GM19025 (cell line): ENCODE data around the gene ZBTB39.
"Not testable (repeated sequence)": the region's sequence is repeated elsewhere in the genome, so short reads cannot be mapped to it uniquely, and the experiment has no call there.

ENCODE experiments used
- ATAC-seq: cut with Tn5 transposase; IDR thresholded peaks from one replicate; pipeline ENCODE4 v1.9.1; 2021; ENCODE audit warnings: mild to moderate bottlenecking, low read depth, moderate library complexity; ENCODE audit not compliant: unreplicated experiment

ZBTB39 gene

GRCh38 chr12:57005980-57006808, at the start of gene ZBTB39:
Gene ZBTB39 (minus strand): TSS chr12:57006546. CDS start chr12:57004917, 1,629 bp downstream.
- peak; percentile 84 for ATAC-seq

- no peak for ATAC-seq
Observed at GRCh38 chr12:57055824-57056223, 49.5 kb upstream of the ZBTB39 start.

- not testable (repeated sequence) for ATAC-seq
Observed at GRCh38 chr12:57053901-57054300, 47.6 kb upstream of the ZBTB39 start.

- ATAC-seq, result not testable (repeated sequence)
Observed at GRCh38 chr12:57053146-57053545, 46.8 kb upstream of the ZBTB39 start.

- no peak for ATAC-seq
Observed at GRCh38 chr12:57051011-57051410, 44.7 kb upstream of the ZBTB39 start.

GRCh38 chr12:57049890-57050289, 43.5 kb upstream of the ZBTB39 start, which contains the start of gene MYO1A:
Gene MYO1A (minus strand): TSS chr12:57050129. CDS start chr12:57048323, 1,806 bp downstream.
- no peak for ATAC-seq

GRCh38 chr12:57049119-57049446, 42.7 kb upstream of the ZBTB39 start:
- no peak for ATAC-seq

- ATAC-seq, result no peak
Observed at GRCh38 chr12:57048423-57049118, 42.2 kb upstream of the ZBTB39 start.

GRCh38 chr12:57047981-57048380, 41.6 kb upstream of the ZBTB39 start:
- no peak for ATAC-seq

GRCh38 chr12:57046947-57047890, 40.9 kb upstream of the ZBTB39 start:
- ATAC-seq, result no peak

- ATAC-seq, result no peak
Observed at GRCh38 chr12:57046086-57046791, 39.9 kb upstream of the ZBTB39 start.

GRCh38 chr12:57044889-57045288, 38.5 kb upstream of the ZBTB39 start:
- ATAC-seq, result no peak

- no peak for ATAC-seq
Observed at GRCh38 chr12:57044468-57044867, 38.1 kb upstream of the ZBTB39 start.

- ATAC-seq, result no peak
Observed at GRCh38 chr12:57042695-57043094, 36.3 kb upstream of the ZBTB39 start.

GRCh38 chr12:57040750-57041149, 34.4 kb upstream of the ZBTB39 start:
- no peak for ATAC-seq

- no peak for ATAC-seq
Observed at GRCh38 chr12:57040211-57040610, 33.9 kb upstream of the ZBTB39 start.

- ATAC-seq, result no peak
Observed at GRCh38 chr12:57039016-57039798, 32.9 kb upstream of the ZBTB39 start.

GRCh38 chr12:57037264-57037663, 30.9 kb upstream of the ZBTB39 start:
- ATAC-seq, result no peak

- no peak for ATAC-seq
Observed at GRCh38 chr12:57033431-57033830, 27.1 kb upstream of the ZBTB39 start.
